ENCODE data around the gene PTPRG.
"Not testable (repeated sequence)": the region's sequence is repeated elsewhere in the genome, so short reads cannot be mapped to it uniquely, and the experiment has no call there.

The PTPRG gene

GRCh38 chr3:62036726-62037125 lies 475.4 kb downstream of the PTPRG start:
- no peak for DNase-seq (ENCODE audit: low read depth in 1 of 2, low spot score in 1 of 2)

DNA sequence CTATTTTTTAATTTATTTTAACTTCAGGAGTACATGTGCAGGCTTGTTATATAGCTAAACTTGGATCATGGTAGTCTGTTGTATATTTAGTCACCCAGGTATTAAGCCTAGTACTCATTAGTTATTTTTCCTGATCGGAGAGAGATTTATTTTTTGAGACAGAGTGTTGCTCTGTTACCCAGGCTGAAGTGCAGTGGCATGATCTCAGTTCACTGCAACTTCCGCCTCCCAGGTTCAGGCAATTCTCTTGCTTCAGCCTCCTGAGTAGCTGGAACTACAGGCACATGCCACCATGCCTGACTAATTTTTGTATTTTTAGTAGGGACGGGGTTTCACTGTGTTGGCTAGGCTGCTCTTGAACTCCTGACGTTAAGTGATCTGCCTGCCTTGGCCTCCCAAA lies 477.4 kb downstream of the PTPRG start:
- DNase-seq (ENCODE audit: low read depth in 1 of 2, low spot score in 1 of 2) = not testable (repeated sequence)

GRCh38 chr3:62039586-62039985 lies 478.2 kb downstream of the PTPRG start:
- DNase-seq (ENCODE audit: low read depth in 1 of 2, low spot score in 1 of 2) = no peak

DNA sequence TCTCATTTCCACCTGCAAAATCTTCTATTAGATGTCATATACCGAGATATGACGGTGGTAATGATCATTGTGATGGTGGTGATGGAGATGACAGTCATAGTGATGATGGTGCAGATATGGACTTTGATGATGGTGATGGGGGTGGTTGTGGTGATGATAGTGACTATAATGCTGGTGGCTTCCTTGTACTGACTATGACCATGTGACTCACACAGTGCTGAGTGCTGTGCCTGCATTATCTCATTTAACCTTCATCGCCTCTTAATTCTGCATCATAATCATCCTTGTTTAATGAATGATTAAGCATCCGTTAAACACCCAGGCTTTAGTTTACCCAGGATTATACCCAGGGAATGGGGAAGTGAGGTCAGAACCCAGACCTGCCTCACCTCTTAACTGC lies 480.3 kb downstream of the PTPRG start:
- no peak for DNase-seq (ENCODE audit: low read depth in 1 of 2, low spot score in 1 of 2)

DNA sequence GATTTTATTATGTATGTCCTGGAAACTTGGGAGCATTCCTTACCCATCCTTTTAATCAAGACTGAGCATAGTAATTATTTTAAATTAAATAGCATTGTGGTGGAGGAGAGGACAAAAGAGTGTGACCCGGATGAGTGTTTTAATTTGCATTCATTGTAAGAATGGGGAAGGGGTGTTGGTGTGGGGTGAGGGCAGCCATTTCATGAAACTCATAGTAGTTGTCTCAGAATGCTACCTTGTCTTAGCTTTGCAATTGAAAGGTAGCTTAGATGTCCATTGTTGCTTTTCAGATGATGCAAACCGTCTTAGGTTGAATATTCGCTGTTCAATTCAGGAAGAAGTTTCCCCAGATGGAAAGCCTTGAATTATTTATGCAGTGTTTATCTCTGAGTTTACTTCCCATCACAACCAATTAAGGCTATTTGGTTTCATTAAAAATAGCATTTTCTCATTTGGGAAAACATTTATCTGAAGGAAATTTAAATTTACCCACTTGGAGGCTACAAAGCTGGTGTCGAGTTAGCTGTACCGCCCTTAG lies 483.6 kb downstream of the PTPRG start:
- no peak for DNase-seq (ENCODE audit: low read depth in 1 of 2, low spot score in 1 of 2)

GRCh38 chr3:62046326-62046725 lies 485.0 kb downstream of the PTPRG start:
- DNase-seq (ENCODE audit: low read depth in 1 of 2, low spot score in 1 of 2) = no peak

- DNase-seq (ENCODE audit: low read depth in 1 of 2, low spot score in 1 of 2) = no peak
Measured at GRCh38 chr3:62048577-62048976, 487.2 kb downstream of the PTPRG start.

DNA sequence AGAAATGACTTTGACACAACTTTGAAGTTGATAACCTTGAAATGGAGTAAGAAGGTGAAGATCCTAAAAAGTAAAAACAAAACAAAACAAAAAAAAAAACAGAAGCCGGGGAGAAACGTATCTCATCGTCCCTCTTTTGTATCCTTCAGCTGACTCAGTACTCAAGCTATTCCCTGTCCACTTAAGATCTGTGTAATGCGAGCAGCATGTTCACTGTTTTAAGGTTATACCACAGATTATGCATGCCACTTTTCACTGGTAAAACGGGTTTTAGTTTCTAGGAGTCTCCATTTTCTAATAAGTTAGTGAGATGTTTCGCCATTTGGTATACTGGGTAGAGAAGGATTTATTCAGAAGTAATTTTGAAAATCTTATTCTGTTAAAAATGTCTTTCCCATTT lies 487.7 kb downstream of the PTPRG start:
- no peak for DNase-seq (ENCODE audit: low read depth in 1 of 2, low spot score in 1 of 2)

DNA sequence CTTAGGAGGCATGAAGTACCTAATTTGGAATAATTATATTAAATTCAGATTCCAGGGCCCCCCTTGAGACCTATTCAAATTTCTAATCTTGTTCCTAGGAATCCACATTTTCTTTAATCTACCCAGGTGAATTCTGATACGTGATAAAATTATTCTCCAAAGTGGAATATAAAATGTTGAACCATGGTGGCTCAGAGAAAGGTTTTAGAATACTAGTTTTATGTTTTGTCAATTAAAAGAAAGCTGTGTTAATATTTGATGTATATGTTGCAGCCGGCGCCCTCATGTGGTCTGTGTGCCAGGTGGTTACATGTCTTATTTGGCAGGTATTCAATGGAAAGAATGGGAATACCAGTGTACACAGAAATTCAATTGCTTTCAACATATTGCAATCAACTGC lies 490.1 kb downstream of the PTPRG start:
- DNase-seq (ENCODE audit: low read depth in 1 of 2, low spot score in 1 of 2) = no peak

DNA sequence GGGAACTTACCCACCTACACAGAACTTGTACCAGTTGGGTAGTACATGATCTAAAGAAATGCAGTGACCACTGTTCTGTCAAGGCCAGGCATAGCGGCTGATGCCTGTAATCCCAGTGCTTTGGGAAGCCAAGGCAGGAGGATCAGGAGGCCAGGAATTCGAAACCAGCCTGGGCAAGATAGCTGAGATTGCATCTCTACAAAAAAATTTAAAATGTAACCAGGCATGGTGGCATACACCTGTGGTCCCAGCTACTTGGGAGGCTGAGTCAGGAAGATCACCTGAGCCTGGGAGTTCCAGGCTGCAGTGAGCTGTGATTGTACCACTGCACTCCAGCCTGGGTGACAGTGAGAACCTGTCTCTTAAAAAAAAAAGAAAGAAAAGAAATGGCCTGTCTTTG lies 491.0 kb downstream of the PTPRG start:
- no peak for DNase-seq (ENCODE audit: low read depth in 1 of 2, low spot score in 1 of 2)

GRCh38 chr3:62056658-62057057 lies 495.3 kb downstream of the PTPRG start:
- no peak for DNase-seq (ENCODE audit: low read depth in 1 of 2, low spot score in 1 of 2)

DNA sequence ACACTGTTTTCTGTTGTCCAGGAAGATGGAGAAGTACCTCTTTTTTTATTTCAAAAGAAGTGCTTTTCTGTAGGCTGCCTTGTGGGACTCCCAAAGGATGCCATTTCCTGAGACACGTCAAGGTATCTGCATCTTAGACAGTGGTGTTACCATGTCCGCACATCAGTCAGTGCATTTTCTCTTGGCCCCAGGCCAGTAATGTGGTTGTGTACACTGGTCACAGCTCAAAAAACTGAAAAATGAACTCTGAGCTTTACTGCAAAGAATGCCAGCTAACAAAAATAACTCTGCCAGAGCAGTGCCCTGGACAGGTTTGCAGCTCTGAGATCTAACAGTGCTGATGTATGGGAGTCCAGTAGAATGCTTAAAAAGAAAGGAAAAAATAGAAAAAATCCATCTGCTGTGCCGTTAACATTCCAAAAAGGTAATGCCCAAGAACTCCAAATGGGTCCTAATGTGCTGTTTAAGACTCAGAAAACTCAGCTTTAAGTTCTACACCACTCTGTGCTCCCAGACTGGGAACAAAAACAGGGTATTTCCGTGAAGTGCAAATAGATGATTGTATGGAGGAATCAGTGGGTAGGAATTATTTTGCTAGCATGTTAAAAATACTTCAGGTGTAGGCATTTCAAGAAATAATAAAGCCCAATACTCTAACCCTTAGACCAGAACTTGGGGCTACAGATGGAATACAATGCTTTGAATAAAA lies 496.1 kb downstream of the PTPRG start:
- DNase-seq (ENCODE audit: low read depth in 1 of 2, low spot score in 1 of 2) = no peak

DNA sequence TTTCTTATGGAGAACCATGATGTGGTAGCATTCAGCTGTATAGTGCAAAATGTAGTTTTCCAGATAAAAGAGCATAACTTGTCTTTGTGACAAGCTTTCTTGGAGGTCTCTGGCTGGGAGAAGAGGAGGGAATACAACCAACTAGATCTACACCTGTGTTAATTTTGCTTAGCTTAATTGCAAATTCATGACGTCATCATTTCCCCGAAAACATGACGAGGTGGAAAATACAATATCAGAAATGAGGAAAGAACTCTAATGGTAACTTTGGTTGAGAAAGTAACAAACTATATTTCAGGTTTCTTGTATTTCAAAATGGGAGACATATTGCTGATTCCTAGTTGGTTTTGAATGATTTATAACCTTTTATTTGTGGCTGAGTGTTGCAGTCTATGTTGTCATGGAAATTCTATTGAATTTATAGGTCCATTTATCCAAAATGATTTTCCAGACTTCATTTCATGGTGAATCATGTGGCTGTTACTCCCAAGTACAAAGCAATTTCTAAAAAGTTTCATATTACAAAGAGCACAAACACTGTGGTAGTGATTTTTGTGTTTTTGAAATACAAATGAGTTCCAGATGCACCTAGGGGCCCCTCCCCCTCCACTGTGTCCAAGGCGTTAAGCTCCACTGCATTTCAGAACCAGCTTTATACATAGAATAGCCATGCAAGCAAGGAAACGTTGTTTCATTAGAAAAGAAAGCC lies 504.8 kb downstream of the PTPRG start:
- no peak for DNase-seq (ENCODE audit: low read depth in 1 of 2, low spot score in 1 of 2)

DNA sequence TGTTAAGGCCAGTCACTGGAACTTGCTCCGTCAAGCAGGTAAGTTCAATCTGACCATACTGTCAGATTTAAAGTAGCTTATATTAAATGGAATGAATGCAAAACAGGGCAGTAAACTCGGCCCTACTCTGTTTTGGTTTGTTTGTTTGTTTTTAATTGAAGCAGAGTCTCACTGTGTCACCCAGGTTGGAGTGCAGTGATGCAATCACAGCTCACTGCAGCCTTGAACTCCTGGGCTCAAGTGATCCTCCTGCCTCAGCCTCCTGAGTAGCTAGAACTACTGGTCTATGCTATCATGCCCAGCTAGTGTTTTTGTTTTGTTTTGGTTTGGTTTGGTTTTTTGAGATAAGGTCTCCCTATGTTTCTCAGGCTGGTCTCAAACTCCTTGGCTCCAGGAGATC lies 507.0 kb downstream of the PTPRG start:
- DNase-seq (ENCODE audit: low read depth in 1 of 2, low spot score in 1 of 2) = no peak

GRCh38 chr3:62070891-62071290 lies 509.5 kb downstream of the PTPRG start:
- DNase-seq (ENCODE audit: low read depth in 1 of 2, low spot score in 1 of 2) = no peak

DNA sequence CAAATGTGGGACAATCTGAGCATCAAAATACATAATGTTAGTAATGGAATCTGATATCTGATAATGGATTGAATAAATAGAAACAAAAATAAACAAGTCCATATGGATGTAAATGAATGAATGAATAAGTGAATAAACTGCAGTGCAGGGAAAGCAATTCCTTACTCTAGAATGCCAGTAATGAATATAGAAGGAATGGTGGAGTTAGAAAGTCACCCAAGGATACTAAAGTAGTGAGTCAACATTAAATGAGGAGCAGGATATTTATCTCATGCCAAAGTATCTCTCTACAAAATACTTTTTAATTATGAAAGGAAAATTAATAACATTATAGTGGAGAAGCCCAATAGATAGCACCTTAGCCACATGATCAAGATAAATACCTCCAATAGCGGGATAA lies 511.7 kb downstream of the PTPRG start:
- no peak for DNase-seq (ENCODE audit: low read depth in 1 of 2, low spot score in 1 of 2)

GRCh38 chr3:62084558-62084957 lies 523.2 kb downstream of the PTPRG start:
- DNase-seq (ENCODE audit: low read depth in 1 of 2, low spot score in 1 of 2) = no peak

- no peak for DNase-seq (ENCODE audit: low read depth in 1 of 2, low spot score in 1 of 2)
Measured at GRCh38 chr3:62088472-62089104, 527.2 kb downstream of the PTPRG start.

DNA sequence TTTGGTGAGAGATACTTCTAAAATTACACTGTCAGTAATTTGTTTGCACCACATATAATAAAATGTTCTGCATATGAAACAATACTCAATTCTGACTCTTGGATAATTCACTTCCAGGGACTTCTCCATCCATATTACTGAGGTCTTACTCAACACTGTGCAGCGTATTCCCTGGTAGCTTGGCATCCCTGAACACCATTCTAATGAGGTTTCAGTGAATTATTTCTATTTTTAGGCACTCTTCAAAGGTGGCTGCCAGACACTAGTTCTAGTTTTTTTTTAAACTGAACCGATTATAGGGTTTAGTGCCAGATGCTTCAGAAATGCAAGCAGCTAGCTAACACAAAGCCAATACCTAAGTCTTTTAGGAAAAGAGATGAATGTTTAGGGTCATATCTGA lies 528.7 kb downstream of the PTPRG start:
- DNase-seq (ENCODE audit: low read depth in 1 of 2, low spot score in 1 of 2) = no peak

GRCh38 chr3:62090519-62090918 lies 529.1 kb downstream of the PTPRG start:
- no peak for DNase-seq (ENCODE audit: low read depth in 1 of 2, low spot score in 1 of 2)

- no peak for DNase-seq (ENCODE audit: low read depth in 1 of 2, low spot score in 1 of 2)
Measured at GRCh38 chr3:62093025-62093424, 531.7 kb downstream of the PTPRG start.

DNA sequence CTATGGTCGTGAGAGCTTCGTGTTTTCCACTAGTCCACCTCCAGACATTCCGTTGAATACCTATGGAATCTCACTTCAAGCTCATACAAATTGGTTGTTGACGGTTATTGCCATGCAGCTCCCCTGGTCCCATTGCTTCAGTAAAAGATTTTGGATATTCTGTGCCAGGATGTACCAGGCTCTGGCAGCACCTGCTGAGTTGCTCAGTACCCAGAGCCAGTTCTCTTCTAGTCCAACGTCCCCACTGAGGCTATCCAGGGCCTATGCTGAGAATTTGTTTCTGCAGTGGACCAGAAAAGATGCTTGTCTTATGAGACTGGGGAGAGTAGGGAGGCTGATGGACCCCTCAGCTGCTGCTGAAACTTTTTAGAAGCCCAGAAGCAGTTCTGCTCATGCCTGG lies 533.1 kb downstream of the PTPRG start:
- no peak for DNase-seq (ENCODE audit: low read depth in 1 of 2, low spot score in 1 of 2)
